ENCODE results near the gene BBS7.

BBS7 gene, protein sequence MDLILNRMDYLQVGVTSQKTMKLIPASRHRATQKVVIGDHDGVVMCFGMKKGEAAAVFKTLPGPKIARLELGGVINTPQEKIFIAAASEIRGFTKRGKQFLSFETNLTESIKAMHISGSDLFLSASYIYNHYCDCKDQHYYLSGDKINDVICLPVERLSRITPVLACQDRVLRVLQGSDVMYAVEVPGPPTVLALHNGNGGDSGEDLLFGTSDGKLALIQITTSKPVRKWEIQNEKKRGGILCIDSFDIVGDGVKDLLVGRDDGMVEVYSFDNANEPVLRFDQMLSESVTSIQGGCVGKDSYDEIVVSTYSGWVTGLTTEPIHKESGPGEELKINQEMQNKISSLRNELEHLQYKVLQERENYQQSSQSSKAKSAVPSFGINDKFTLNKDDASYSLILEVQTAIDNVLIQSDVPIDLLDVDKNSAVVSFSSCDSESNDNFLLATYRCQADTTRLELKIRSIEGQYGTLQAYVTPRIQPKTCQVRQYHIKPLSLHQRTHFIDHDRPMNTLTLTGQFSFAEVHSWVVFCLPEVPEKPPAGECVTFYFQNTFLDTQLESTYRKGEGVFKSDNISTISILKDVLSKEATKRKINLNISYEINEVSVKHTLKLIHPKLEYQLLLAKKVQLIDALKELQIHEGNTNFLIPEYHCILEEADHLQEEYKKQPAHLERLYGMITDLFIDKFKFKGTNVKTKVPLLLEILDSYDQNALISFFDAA

DNA sequence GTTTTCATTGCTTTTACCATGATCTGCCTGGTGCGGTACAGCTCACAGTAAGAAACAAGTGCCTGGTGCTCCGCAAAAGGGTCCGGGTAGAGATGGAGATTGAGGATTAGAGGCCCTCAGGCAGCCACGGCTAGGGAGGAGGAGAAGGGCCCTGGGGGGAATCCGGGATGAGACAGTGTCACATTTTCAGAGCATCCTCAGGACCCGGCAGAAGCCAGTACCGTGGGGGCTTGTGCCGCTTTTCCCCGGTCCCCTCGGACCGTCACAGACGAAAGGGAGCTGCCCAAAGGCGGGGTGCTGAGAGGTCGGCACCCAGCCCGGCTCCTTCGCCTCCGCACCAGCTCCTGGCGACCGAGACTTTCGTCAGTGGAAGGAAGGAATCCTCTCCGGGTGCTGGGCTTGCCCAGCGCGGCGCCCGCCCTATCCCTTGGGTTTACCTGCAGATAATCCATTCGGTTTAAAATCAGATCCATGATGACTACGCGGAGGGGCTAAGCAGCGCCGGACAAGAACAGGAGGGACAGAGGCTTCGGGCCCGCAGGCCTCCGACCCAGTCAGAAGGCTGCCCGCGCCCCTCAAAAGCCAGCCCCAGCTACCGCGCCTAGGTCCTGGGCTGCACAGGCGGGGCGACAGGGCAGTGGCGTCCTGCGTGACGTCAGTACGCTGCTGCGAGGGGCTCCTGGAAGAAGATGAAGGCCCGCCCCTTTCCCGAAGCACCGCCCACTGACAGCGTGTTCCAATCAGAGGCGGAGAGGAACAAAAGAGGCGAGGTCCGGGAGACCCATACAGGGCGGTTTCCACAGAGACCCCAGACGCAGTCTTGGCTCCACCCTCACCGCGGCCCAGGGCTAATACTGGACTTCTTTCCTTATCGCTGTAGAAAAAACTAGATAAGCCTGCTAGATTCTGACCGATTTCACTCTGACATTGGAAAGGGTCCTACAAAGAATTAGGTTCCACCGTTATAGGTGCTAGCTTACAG, at the start of gene BBS7:
Gene BBS7, minus strand, starts transcription at position 634 of the 982 bp plus-strand sequence. Its CDS starts 161 bp downstream, at position 473.
- peak; percentile 96 for DNase-seq (ENCODE audit: low spot score)
- in situ Hi-C loops (cut with MboI; ENCODE audit: low sequenced_read_pairs, unreplicated experiment), result no loop called here
- TF ChIP-seq, protein P1, sequence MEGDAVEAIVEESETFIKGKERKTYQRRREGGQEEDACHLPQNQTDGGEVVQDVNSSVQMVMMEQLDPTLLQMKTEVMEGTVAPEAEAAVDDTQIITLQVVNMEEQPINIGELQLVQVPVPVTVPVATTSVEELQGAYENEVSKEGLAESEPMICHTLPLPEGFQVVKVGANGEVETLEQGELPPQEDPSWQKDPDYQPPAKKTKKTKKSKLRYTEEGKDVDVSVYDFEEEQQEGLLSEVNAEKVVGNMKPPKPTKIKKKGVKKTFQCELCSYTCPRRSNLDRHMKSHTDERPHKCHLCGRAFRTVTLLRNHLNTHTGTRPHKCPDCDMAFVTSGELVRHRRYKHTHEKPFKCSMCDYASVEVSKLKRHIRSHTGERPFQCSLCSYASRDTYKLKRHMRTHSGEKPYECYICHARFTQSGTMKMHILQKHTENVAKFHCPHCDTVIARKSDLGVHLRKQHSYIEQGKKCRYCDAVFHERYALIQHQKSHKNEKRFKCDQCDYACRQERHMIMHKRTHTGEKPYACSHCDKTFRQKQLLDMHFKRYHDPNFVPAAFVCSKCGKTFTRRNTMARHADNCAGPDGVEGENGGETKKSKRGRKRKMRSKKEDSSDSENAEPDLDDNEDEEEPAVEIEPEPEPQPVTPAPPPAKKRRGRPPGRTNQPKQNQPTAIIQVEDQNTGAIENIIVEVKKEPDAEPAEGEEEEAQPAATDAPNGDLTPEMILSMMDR (IDR thresholded peaks at IDR 0.05; ENCODE audit: borderline replicate concordance, control extremely low read depth, extremely low read depth, insufficient read depth, missing control alignments), result no peak

DNA sequence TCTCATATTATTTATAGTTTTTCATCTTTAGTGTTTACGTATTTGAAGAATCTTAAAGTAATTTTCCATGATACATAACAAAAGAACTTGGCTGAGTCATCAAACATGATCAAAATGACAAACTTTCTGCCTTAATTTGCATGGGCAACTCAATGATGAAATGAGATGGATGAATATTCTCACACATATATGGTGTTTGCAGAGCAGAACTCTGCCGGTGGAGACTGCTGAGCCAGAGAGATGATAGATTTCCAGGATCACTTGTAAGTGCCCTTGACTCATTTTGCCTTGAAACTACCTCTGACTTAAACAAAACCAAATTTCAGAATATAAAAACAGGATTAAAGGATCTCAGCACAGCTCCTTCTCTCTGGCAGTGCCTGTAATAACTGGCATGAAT, 43.4 kb upstream of the BBS7 start:
- in situ Hi-C loops (cut with MboI; ENCODE audit: low sequenced_read_pairs, unreplicated experiment), result no loop called here
- TF ChIP-seq, protein P1 (IDR thresholded peaks at IDR 0.05; ENCODE audit: borderline replicate concordance, control extremely low read depth, extremely low read depth, insufficient read depth, missing control alignments), result no peak
- DNase-seq (ENCODE audit: low spot score), result no peak

DNA sequence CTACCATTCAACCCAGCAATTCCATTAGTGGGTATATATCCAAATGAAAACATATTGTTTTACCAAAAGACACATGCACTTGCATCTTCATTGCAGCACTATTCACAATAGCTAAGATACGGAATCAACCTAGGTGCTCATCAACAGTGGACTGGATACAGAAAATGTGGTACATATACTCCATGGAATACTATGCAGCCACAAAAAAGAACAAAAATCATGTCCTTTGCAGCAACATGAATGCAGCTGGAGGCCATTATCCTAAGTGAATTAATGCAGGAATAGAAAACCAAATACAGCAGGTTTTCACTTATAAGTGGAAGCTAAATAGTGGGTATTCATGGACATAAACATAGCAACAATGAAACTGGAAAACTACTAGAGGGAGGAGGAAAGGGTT, 38.1 kb upstream of the BBS7 start:
- TF ChIP-seq, protein P1 (IDR thresholded peaks at IDR 0.05; ENCODE audit: borderline replicate concordance, control extremely low read depth, extremely low read depth, insufficient read depth, missing control alignments), result no peak
- DNase-seq (ENCODE audit: low spot score), result no peak
- in situ Hi-C loops (cut with MboI; ENCODE audit: low sequenced_read_pairs, unreplicated experiment), result no loop called here

DNA sequence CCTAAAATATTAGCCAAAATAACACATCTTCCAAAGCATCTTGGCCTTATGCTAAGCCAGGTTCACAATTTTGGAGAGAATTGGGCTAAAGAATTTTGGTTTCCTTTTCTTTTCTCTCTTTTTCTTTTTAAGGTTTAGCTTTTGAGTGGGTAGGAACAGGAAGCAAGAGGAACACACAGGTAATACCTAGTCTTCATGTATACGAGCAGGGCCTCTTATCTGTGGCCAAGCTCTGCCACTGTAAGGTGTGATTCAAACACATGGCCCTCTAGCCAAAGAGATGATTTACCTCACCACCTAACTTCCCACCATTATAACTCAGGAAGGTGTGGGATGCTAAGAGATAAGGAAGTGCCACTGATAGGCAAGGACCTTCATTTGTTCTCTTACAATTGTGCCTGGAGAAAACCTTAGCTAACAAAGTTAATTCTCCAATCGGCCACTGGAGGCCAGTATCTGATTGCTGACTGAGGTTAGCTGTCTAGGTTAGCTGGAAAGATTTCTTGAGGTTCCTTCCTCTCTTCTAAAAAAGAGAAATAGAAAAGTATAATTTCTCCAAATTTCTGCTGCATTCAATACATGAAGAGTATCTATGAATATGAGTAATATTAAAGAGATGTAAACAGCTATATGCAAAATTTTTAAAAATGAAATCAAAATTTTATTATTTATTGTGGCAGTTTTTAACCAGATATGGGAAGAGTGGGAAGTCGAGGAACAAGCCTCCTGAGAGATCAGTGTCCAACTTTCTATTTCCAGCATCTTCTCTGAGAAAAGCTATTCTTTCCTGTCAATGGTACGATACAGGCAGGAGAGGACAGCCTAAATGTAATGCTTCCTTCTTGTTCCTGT, 30.1 kb upstream of the BBS7 start:
- in situ Hi-C loops (cut with MboI; ENCODE audit: low sequenced_read_pairs, unreplicated experiment), result no loop called here
- TF ChIP-seq, protein P1 (IDR thresholded peaks at IDR 0.05; ENCODE audit: borderline replicate concordance, control extremely low read depth, extremely low read depth, insufficient read depth, missing control alignments), result peak; percentile 55
- DNase-seq (ENCODE audit: low spot score), result peak; percentile 31

DNA sequence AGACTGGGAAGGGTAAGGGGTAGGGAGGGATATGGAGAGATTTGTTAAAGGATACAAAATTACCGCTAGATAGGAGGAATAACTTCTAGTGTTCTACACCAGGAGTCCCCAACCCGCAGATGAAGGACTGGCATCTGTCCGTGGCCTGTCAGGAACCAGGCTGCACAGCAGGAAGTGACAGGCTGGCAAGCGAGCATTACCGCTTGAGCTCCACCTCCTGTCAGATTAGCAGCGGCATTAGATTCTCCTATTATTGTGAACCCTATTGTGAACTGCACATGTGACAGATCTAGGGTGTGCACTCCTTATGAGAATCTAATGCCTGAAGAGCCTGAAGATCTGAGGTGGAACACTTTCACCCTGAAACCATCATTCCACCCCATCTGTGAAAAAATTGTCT, 27.9 kb upstream of the BBS7 start:
- in situ Hi-C loops (cut with MboI; ENCODE audit: low sequenced_read_pairs, unreplicated experiment), result no loop called here
- no peak for DNase-seq (ENCODE audit: low spot score)
- TF ChIP-seq, protein P1 (IDR thresholded peaks at IDR 0.05; ENCODE audit: borderline replicate concordance, control extremely low read depth, extremely low read depth, insufficient read depth, missing control alignments), result no peak
